Right lobe of liver (tissue), 6 donors: ENCODE measurements around the gene ZMIZ2. TPM values are rescaled to one million over a fixed set of nuclear protein-coding genes. Genes with fewer than 3 reads are reported as not detected.
"Not testable (repeated sequence)": the region's sequence is repeated elsewhere in the genome, so short reads cannot be mapped to it uniquely, and the experiment has no call there.

Source experiments
- ATAC-seq, 4 donors: fragments of 200-7000 bp; cut with Tn5 transposase; one replicate each; pipeline ENCODE4 v1.9.1; 2020; ENCODE audit warnings: mild to moderate bottlenecking in 4 of 4, moderate library complexity in 4 of 4
- DNase-seq, 3 donors: peaks; one replicate each; pipeline ENCODE4 v3.0.0-alpha.2; 2020
- H3K27ac ChIP-seq, 3 donors: fragments of 200-600 bp; one replicate each; pipeline ENCODE4 v1.8.0; 2022
- H3K27me3 ChIP-seq, 2 donors: fragments of 200-600 bp; one replicate each; pipeline ENCODE4 v1.8.0; 2022
- H3K36me3 ChIP-seq, 4 donors: fragments of 200-600 bp; sonication (generic) in 1 of 4; one replicate each; pipeline versions ENCODE4 v1.5.1 to v1.8.0; 2017 to 2022; ENCODE audit warnings: control low read depth in 1 of 4
- H3K4me1 ChIP-seq, 4 donors: fragments of 200-600 bp; sonication (generic) in 1 of 4; one replicate each; pipeline versions ENCODE4 v1.5.1 to v1.8.0; 2017 to 2022; ENCODE audit warnings: control low read depth in 1 of 4
- H3K4me3 ChIP-seq, 3 donors: fragments of 200-600 bp; one replicate each; pipeline ENCODE4 v1.8.0; 2022
- H3K9me3 ChIP-seq, 4 donors: fragments of 200-600 bp; sonication (generic) in 1 of 4; one replicate each; pipeline versions ENCODE4 v1.5.1 to v1.8.0; 2017 to 2022; ENCODE audit warnings: control low read depth in 1 of 4
- POLR2A ChIP-seq: fragments of 450-650 bp; IDR thresholded peaks from one replicate; pipeline ENCODE4 v1.6.1; 2017; ENCODE audit warnings: antibody characterized with exemption, mild to moderate bottlenecking
- WGBS: methylation state at CpG from one replicate; pipeline ENCODE4 v1.1.6; 2018; ENCODE audit warnings: low coverage, low lambda C conversion rate; ENCODE audit not compliant: insufficient coverage; ENCODE audit errors: missing lambda C conversion rate; 5-methylcytosine and 5-hydroxymethylcytosine counted together
- intact Hi-C, 2 donors: fragments of 100-400 bp; cut with DNase I; formaldehyde crosslinking; loops; one replicate each; pipeline versions ENCODE4 v1.11.2 to v1.14.1; 2022
- total RNA-seq, 6 experiments: library from RNA; depleted of rRNA in 2 of 6; stranded (reverse); fragments of >200 nt in 2 of 6; fragmentation: NEBNext Ultra II Directional in 3 of 6; extraction: Animal tissue kit (Norgen Biotek cat#: 25700) in 3 of 6; gene quantifications; one replicate each; pipeline versions ENCODE4 v1.1.0 to v1.2.4, GENCODE V29; 2016 to 2023
- TF ChIP-seq, protein P1 (sequence below), 4 donors: fragments of 200-600 bp in 3 of 4; fragments of 450-650 bp in 1 of 4; IDR thresholded peaks; one replicate each; pipeline versions ENCODE4 v1.5.1 to v1.8.0; 2016 to 2022; ENCODE audit warnings: antibody characterized with exemption in 4 of 4, mild to moderate bottlenecking in 2 of 4
- donor health status: DM: no; HTN: yes; CAD: no.
- donor health status: DM: no; HTN: no; CAD: no.
- donor health status: DM: no; HTN: no; CAD: no.
- donor health status: DM: no; HTN: yes; CAD: no.
- donor health status: DM: no; HTN: yes; CAD: no.

The ZMIZ2 gene
- total RNA-seq, 6 experiments from 2014 or later = 8.6 to 36.3 (median 28.6) TPM

DNA sequence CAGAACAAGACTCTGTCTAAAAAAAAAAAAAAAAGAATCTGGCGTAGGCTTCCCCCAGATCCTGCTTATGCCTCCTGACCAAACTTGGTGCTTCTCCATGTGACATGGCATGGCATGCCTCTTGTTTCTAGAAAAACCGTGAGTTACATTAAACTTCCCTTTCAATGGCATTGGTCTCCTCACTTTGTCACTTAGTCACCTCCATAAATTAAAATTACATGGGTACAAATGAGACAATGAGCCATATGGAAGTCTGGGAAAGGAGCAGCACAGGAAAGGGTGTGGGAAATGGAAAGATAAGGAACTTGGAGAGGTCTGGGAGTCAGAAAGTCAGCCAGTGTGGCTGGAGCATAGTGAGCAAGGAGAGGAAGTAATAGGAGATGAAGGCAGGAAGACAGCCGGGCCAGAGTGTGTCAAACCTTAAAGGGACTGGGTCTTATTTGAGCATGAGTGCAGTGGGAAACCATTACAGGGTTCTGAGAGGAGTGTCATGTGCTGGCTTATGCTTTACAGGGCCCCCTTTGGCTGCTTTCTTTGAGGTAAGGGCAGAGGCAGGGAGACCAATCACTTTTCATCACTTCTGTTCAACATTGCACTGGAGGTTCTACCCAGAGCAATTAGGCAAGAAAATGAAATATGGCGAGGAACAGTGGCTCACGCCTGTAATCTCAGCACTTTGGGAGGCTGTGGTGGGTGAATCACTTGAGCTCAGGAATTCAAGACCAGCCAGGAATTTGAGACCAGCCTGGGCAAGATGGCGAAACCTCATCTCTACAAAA lies 21.3 kb upstream of the ZMIZ2 start:
- ATAC-seq = peak; percentile 57 to 77 (median 67)
- no peak for DNase-seq
- 42% methylated on average over 6 of the region's 6 CpGs for WGBS
- no peak overlapping the region for H3K27ac ChIP-seq
- H3K9me3 ChIP-seq = no peaks in the 10 kb centered on the region
- H3K36me3 ChIP-seq = no peaks in the 10 kb centered on the region
- H3K27me3 ChIP-seq = no peaks in the 10 kb centered on the region
- H3K4me1 ChIP-seq = no peaks in the 10 kb centered on the region
- no peak for TF ChIP-seq POLR2A
- TF ChIP-seq, protein P1, sequence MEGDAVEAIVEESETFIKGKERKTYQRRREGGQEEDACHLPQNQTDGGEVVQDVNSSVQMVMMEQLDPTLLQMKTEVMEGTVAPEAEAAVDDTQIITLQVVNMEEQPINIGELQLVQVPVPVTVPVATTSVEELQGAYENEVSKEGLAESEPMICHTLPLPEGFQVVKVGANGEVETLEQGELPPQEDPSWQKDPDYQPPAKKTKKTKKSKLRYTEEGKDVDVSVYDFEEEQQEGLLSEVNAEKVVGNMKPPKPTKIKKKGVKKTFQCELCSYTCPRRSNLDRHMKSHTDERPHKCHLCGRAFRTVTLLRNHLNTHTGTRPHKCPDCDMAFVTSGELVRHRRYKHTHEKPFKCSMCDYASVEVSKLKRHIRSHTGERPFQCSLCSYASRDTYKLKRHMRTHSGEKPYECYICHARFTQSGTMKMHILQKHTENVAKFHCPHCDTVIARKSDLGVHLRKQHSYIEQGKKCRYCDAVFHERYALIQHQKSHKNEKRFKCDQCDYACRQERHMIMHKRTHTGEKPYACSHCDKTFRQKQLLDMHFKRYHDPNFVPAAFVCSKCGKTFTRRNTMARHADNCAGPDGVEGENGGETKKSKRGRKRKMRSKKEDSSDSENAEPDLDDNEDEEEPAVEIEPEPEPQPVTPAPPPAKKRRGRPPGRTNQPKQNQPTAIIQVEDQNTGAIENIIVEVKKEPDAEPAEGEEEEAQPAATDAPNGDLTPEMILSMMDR (IDR thresholded peaks at IDR 0.05) = no peak
- intact Hi-C loops = no loop called here
- H3K4me3 ChIP-seq = no peak overlapping the region

DNA sequence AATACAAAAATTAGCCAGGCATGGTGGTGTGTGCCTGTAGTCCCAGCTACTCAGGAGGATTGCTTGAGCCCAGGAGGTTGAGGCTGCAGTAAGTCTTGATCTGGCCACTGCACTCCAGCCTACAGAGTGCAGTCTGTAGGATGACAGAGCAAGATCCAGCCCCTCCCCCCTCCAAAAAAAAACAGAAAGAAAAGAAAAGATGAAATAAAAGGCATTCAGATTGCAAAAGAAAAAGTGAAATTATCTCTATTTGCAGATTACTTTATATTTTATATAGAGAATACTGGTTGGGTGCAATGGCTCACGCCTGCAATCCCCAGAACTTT lies 20.7 kb upstream of the ZMIZ2 start:
- Histone ChIP-seq H3K27ac (no peak overlapping the region), H3K27me3 (no peaks in the 10 kb centered on the region), H3K36me3 (no peaks in the 10 kb centered on the region), H3K4me3 (no peak overlapping the region), H3K4me1 (no peaks in the 10 kb centered on the region), H3K9me3 (no peaks in the 10 kb centered on the region)
- intact Hi-C loops = no loop called here
- 80% methylated on average over 1 of the region's 1 CpG for WGBS
- TF ChIP-seq, protein P1 (IDR thresholded peaks at IDR 0.05) = no peak
- TF ChIP-seq POLR2A = no peak
- ATAC-seq = no peak
- DNase-seq = no peak

DNA sequence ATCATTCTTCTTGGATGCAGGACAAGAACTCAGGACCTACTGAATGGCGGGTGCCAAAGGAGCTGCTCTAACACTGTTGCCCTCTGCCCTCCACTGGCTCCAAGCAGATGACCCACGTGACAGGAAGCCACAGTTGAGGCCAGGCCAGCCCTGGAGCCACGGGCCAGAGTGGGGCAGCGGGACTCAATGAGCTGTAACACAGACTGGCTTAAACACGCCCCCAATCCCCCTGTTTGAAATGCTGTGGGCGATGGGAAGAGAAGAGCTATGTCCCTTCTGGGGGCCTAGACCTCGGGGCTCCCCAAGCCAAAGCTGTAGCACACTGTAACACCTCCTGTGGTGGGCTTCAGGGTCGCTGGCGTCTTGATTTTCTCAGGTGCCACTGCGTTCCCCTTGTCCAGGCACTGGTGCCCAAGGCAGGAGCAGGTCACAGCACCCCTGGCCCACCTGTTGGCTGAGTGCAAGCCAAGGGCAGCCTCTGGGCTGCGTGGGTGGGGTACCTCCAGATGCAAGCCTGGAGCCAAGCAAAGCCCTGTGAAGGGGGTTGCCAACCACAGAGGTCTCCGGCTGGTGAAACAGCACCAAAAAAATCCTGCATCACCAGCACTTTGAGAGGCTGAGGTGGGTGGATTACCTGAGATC lies 18.6 kb upstream of the ZMIZ2 start:
- WGBS = 67% methylated on average over 1 of the region's 12 CpGs
- peak; percentile 52 to 61 (median 56) for ATAC-seq

DNA sequence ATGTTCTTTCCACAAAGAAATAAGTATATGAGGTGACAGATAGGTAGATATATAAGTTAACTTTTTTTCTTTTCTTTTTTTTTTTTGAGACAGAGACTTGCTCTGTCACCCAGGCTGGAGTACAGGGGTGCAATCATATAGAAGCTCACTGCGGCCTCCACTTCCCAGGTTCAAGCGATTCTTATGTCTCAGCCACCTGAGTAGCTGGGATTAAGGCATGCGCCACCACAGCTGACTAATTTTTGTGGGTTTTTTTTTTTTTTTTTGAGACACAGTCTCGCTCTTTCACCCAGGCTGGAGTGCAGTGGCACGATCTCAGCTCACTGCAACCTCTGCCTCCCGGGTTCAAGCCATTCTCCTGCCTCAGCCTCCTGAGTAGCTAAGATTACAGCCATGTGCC lies 15.7 kb upstream of the ZMIZ2 start:
- DNase-seq, H3K4me3 ChIP-seq, intact Hi-C loops, H3K9me3 ChIP-seq, H3K36me3 ChIP-seq, H3K27ac ChIP-seq, ATAC-seq, H3K27me3 ChIP-seq, H3K4me1 ChIP-seq: not testable (repeated sequence)
- 100% methylated on average over 1 of the region's 6 CpGs for WGBS

More for the DNA sequence above, 18.6 kb upstream of the ZMIZ2 start:
- H3K4me3 ChIP-seq = no peak overlapping the region
- no peaks in the 10 kb centered on the region for H3K36me3 ChIP-seq
- H3K27ac ChIP-seq = no peak overlapping the region
- intact Hi-C loops = no loop called here
- H3K27me3 ChIP-seq = no peaks in the 10 kb centered on the region
- no peaks in the 10 kb centered on the region for H3K9me3 ChIP-seq
- no peak for TF ChIP-seq POLR2A
- TF ChIP-seq, protein P1 (IDR thresholded peaks at IDR 0.05) = no peak
- DNase-seq = no peak
- no peaks in the 10 kb centered on the region for H3K4me1 ChIP-seq

DNA sequence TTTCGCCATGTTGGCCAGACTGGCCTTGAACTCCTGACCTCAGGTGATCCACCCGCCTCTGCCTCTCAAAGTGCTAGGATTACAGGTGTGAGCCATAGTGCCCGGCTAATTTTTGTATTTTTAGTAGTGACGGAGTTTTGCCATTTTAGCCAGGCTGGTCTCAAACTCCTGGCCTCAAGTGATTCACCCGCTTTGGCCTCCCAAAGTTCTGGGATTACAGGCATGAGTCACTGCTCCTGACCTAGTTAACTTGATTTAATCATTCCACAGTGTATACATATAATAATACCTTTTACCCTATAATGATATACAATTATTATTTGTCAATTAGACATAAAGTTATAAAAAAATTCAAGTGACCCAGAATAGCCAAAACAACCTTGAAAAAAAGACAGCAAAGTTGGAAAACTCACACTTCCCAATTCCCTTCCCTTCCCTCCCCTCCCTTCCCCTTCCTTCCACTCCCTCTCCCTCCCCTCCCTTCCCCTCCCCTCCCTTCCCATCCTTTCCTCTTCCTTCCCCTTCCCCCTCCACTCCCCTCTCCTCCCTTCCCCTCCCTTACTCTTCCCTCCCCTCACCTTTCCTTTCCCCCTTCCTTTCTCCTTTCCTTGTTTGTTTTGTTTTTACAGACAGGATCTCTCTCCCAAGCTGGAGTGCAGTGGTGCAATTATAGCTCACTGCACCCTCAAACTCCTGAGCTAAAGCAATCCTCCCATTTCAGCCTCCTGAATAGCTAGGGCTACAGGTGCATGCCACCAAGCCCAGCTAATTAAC lies 14.8 kb upstream of the ZMIZ2 start:
- TF ChIP-seq, protein P1 (IDR thresholded peaks at IDR 0.05) = no peak
- no peak for TF ChIP-seq POLR2A
- no peaks in the 10 kb centered on the region for H3K4me1 ChIP-seq
- DNase-seq = no peak
- H3K36me3 ChIP-seq = no peaks in the 10 kb centered on the region
- H3K27me3 ChIP-seq = no peaks in the 10 kb centered on the region
- H3K4me3 ChIP-seq = no peak overlapping the region
- intact Hi-C loops = no loop called here
- H3K9me3 ChIP-seq = no peaks in the 10 kb centered on the region
- WGBS = 42% methylated on average over 2 of the region's 5 CpGs
- no peak for ATAC-seq
- H3K27ac ChIP-seq = no peak overlapping the region
